Endothelial cell of umbilical vein (primary cell): Measurements from ENCODE around the gene EHD3. TPM values are rescaled to one million over a fixed set of nuclear protein-coding genes. Genes with fewer than 3 reads are reported as not detected.

Source experiments
- BruUV-seq: library from RNA; stranded (reverse); fragments of 400-500 nt; replicated peaks from 2 replicates; lab custom pipeline; 2021; lab: Mats Ljungman, UMichigan
- CTCF ChIA-PET: fragments of 300-600, 350-600 bp; sonication (Branson Sonifier 250); formaldehyde crosslinking; loops from one replicate; lab custom pipeline; 2021; ENCODE audit warnings: antibody characterized with exemption, inconsistent platforms; lab: Charles Lee
- POLR2A ChIA-PET: fragments of 300-600, 350-600 bp; sonication (Branson Sonifier 250); formaldehyde crosslinking; loops from one replicate; lab custom pipeline; 2021; ENCODE audit warnings: antibody characterized with exemption, inconsistent platforms; lab: Charles Lee
- DNase-seq: peaks from one replicate; pipeline ENCODE4 v3.0.0-alpha.2; 2011; ENCODE audit warnings: low read depth, low spot score
- FAIRE-seq: peaks from 2 replicates; lab custom pipeline; 2011; peaks lifted over from hg19 to GRCh38; lab: Jason Lieb, UNC
- H2AFZ ChIP-seq: 2 replicates; pipeline ENCODE4 v1.6.0; 2012; ENCODE audit warnings: low read depth, low read length, control low read depth, inconsistent platforms
- H3K27ac ChIP-seq: 2 replicates; pipeline ENCODE4 v1.5.1; 2011; ENCODE audit warnings: low read depth, mild to moderate bottlenecking, control low read depth, low read length, moderate library complexity; ENCODE audit not compliant: insufficient read depth
- H3K27me3 ChIP-seq, 2 experiments: 2 replicates each; pipeline versions ENCODE4 v1.6.0 to v1.6.1; 2011; ENCODE audit warnings: low read length in 2 of 2, mixed read lengths in 1 of 2; ENCODE audit not compliant: control insufficient read depth in 2 of 2, insufficient read depth in 2 of 2
- H3K36me3 ChIP-seq, 2 experiments: 2 replicates in 1 of 2; 3 replicates in 1 of 2; pipeline ENCODE4 v1.5.1; 2011; ENCODE audit warnings: low read length in 2 of 2, mild to moderate bottlenecking in 1 of 2, moderate library complexity in 1 of 2; ENCODE audit not compliant: control insufficient read depth in 2 of 2, insufficient read depth in 2 of 2; ENCODE audit errors: extremely low read depth in 1 of 2
- H3K4me1 ChIP-seq: 3 replicates; pipeline ENCODE4 v1.5.1; 2011; ENCODE audit warnings: mild to moderate bottlenecking, low read length; ENCODE audit not compliant: control insufficient read depth, insufficient read depth; ENCODE audit errors: extremely low read depth
- H3K4me2 ChIP-seq: 2 replicates; pipeline ENCODE4 v1.6.1; 2011; ENCODE audit warnings: low read length, control low read depth, mixed read lengths; ENCODE audit not compliant: insufficient read depth
- H3K4me3 ChIP-seq, 3 experiments: fragments of 200-600 bp in 1 of 3; sonication (generic), shearing (Covaris generic) in 1 of 3; replicated peaks in 1 of 3; 2 replicates each; pipeline ENCODE4 v1.5.1; 2011 to 2016; ENCODE audit warnings: control low read depth in 3 of 3, low read length in 3 of 3, mild to moderate bottlenecking in 2 of 3, inconsistent platforms in 1 of 3, low read depth in 1 of 3, moderate library complexity in 1 of 3; ENCODE audit not compliant: insufficient read depth in 1 of 3
- H3K79me2 ChIP-seq: 2 replicates; pipeline ENCODE4 v1.6.0; 2012; ENCODE audit warnings: low read length, inconsistent platforms; ENCODE audit not compliant: control insufficient read depth, insufficient read depth
- H3K9ac ChIP-seq: replicated peaks from 2 replicates; pipeline ENCODE3; 2011; ENCODE audit warnings: low read length, control low read depth; ENCODE audit not compliant: insufficient read depth; ENCODE audit errors: extremely low read depth
- H3K9me1 ChIP-seq: replicated peaks from 3 replicates; pipeline ENCODE4 v1.6.0; 2011; ENCODE audit warnings: mild to moderate bottlenecking, low read length; ENCODE audit not compliant: control insufficient read depth, insufficient read depth; ENCODE audit errors: extremely low read depth
- H3K9me3 ChIP-seq: replicated peaks from 2 replicates; pipeline ENCODE4 v1.5.1; 2012; ENCODE audit warnings: low read length, inconsistent platforms; ENCODE audit not compliant: control insufficient read depth, insufficient read depth
- H4K20me1 ChIP-seq: replicated peaks from 2 replicates; pipeline ENCODE3; 2011; ENCODE audit warnings: mild to moderate bottlenecking, low read length; ENCODE audit not compliant: control insufficient read depth, insufficient read depth; ENCODE audit errors: extremely low read depth
- CTCF ChIP-seq, 2 donors: IDR thresholded peaks; 1 replicate in 1 of 2; 2 replicates in 1 of 2; pipeline ENCODE4 v1.5.1; 2011; ENCODE audit warnings: low read length in 2 of 2, mild to moderate bottlenecking in 2 of 2, moderate library complexity in 2 of 2, control low read depth in 1 of 2, inconsistent platforms in 1 of 2, low read depth in 1 of 2; ENCODE audit not compliant: insufficient read depth in 1 of 2; ENCODE audit errors: extremely low read depth in 1 of 2
- EZH2 ChIP-seq: IDR thresholded peaks from 2 replicates; pipeline ENCODE4 v1.6.1; 2012; ENCODE audit warnings: borderline replicate concordance, low read depth, mild to moderate bottlenecking, moderate library complexity, low read length, inconsistent platforms; ENCODE audit not compliant: severe bottlenecking
- FOS ChIP-seq: IDR thresholded peaks from 2 replicates; pipeline ENCODE4 v1.6.1; 2011; ENCODE audit warnings: mild to moderate bottlenecking, low read length, moderate library complexity, borderline replicate concordance; ENCODE audit not compliant: insufficient read depth
- GATA2 ChIP-seq: IDR thresholded peaks from 2 replicates; pipeline ENCODE4 v1.7.0; 2011; ENCODE audit warnings: low read depth, mild to moderate bottlenecking, moderate library complexity, mixed read lengths, low read length; ENCODE audit not compliant: insufficient read length, insufficient read depth
- JUN ChIP-seq: IDR thresholded peaks from 2 replicates; pipeline ENCODE4 v1.6.1; 2011; ENCODE audit warnings: borderline replicate concordance, low read depth; ENCODE audit not compliant: insufficient read length, insufficient read depth
- MAX ChIP-seq: IDR thresholded peaks from 2 replicates; pipeline ENCODE4 v1.6.1; 2011; ENCODE audit not compliant: insufficient read depth, insufficient read length
- MYC ChIP-seq: IDR thresholded peaks from one replicate; pipeline ENCODE4 v1.6.1; 2011; ENCODE audit warnings: mild to moderate bottlenecking, low read depth, low read length
- POLR2A ChIP-seq: IDR thresholded peaks from 2 replicates; pipeline ENCODE4 v1.6.1; 2012; ENCODE audit warnings: low read depth, mild to moderate bottlenecking, control low read depth, low read length
- POLR2AphosphoS5 ChIP-seq: IDR thresholded peaks from 2 replicates; pipeline ENCODE4 v1.6.1; 2012; ENCODE audit warnings: low read depth, mild to moderate bottlenecking, control low read depth, low read length, moderate library complexity; ENCODE audit not compliant: insufficient read depth
- dilution Hi-C: fragments of 300-500 bp; cut with MboI; formaldehyde crosslinking; loops from one replicate; pipeline ENCODE4 v1.15.0; 2019; ENCODE audit warnings: low sequenced_read_pairs; ENCODE audit not compliant: extremely low pct_ligation_motif_present
- intact Hi-C: fragments of 100-400 bp; cut with micrococcal nuclease; formaldehyde crosslinking; loops from one replicate; pipeline ENCODE4 v1.10.0; 2022
- polyA plus RNA-seq, 4 experiments: library from polyadenylated mRNA; depleted of rRNA in 3 of 4; stranded (reverse) in 3 of 4; unstranded in 1 of 4; fragments of >200 nt; gene quantifications; 2 replicates each; pipeline versions ENCODE4 v1.2.1 to v1.2.3, GENCODE V29; 2011 to 2012; ENCODE audit warnings: missing spikeins in 1 of 4
- total RNA-seq: library from RNA; stranded (reverse); gene quantifications from 2 replicates; pipeline ENCODE4 v1.2.3, GENCODE V29; 2021

Gene EHD3
- total and polyA plus RNA-seq, 2 donors (not counting 3 experiments of a cell fraction or from before 2014, with no cell fraction given): 6.5 to 12.1 TPM

- DNase-seq (no peak), FAIRE-seq (no peak)
- Histone ChIP-seq H3K4me2 (no peak overlapping the region), H3K9me1 (no peaks in the 10 kb centered on the region), H2AFZ (no peak overlapping the region), H3K4me3 (no peak overlapping the region), H3K4me1 (no peaks in the 10 kb centered on the region), H4K20me1 (no peaks in the 10 kb centered on the region), H3K27me3 (no peaks in the 10 kb centered on the region), H3K9ac (no peak overlapping the region), H3K27ac (no peak overlapping the region), H3K36me3 (no peaks in the 10 kb centered on the region), H3K79me2 (no peaks in the 10 kb centered on the region), H3K9me3 (no peaks in the 10 kb centered on the region)
- intact Hi-C loops: no loop called here
- POLR2A ChIA-PET: no interaction called here
- BruUV-seq: no TSS peak
- dilution Hi-C loops: no loop called here
- TF ChIP-seq MYC (no peak), FOS (no peak), MAX (no peak), POLR2AphosphoS5 (no peak), JUN (no peak), EZH2 (no peak), GATA2 (no peak), CTCF (IDR thresholded peaks at IDR 0.05; ENCODE audit: extremely low read depth in 1 of 2, insufficient read depth in 1 of 2, low read depth in 1 of 2, low read length in 2 of 2) (no peak), POLR2A (no peak)
- CTCF ChIA-PET: no interaction called here
These were observed 36.3 kb upstream of the EHD3 start for GRCh38 chr2:31197669-31198068.
